Breast epithelium (tissue), 4 donors: Measurements from ENCODE around the gene TRMT2A. TPM values are rescaled to one million over a fixed set of nuclear protein-coding genes. Genes with fewer than 3 reads are reported as not detected.

Experiments used
- DNase-seq, 2 donors: peaks; one replicate each; pipeline ENCODE4 v3.0.0-alpha.2; 2019; ENCODE audit warnings: low spot score in 2 of 2
- H3K27ac ChIP-seq, 2 donors: fragments of 200-600 bp; sonication (generic) in 1 of 2; one replicate each; pipeline ENCODE4 v1.5.1; 2016 to 2019; ENCODE audit warnings: mild to moderate bottlenecking in 1 of 2
- H3K27me3 ChIP-seq, 2 donors: fragments of 200-600 bp; sonication (generic) in 1 of 2; one replicate each; pipeline versions ENCODE4 v1.5.1 to v1.6.0; 2017 to 2019; ENCODE audit warnings: control low read depth in 1 of 2, mild to moderate bottlenecking in 1 of 2
- H3K36me3 ChIP-seq: fragments of 200-600 bp; one replicate; pipeline ENCODE4 v1.5.1; 2019
- H3K4me1 ChIP-seq, 2 donors: fragments of 200-600 bp; sonication (generic); one replicate each; pipeline ENCODE4 v1.5.1; 2016 to 2019; ENCODE audit warnings: control low read depth in 1 of 2
- H3K4me3 ChIP-seq, 3 donors: fragments of 200-600 bp; sonication (generic); 1 replicate in 2 of 3; 2 replicates in 1 of 3; pipeline ENCODE4 v1.5.1; 2016 to 2019; ENCODE audit warnings: mild to moderate bottlenecking in 3 of 3, moderate library complexity in 2 of 3
- H3K9me3 ChIP-seq, 2 donors: fragments of 200-600 bp; sonication (generic) in 1 of 2; one replicate each; pipeline ENCODE4 v1.5.1; 2016 to 2019; ENCODE audit warnings: control low read depth in 1 of 2
- POLR2A ChIP-seq: fragments of 450-650 bp; IDR thresholded peaks from one replicate; pipeline ENCODE4 v1.6.1; 2016; ENCODE audit warnings: antibody characterized with exemption, mild to moderate bottlenecking, moderate library complexity
- POLR2AphosphoS5 ChIP-seq, 3 donors: sonication (generic); formaldehyde crosslinking; IDR thresholded peaks; one replicate each; pipeline ENCODE4 v1.6.1; 2017; ENCODE audit warnings: antibody characterized with exemption in 3 of 3
- intact Hi-C: fragments of 100-400 bp; cut with DNase I; formaldehyde crosslinking; loops from one replicate; pipeline ENCODE4 v1.15.1; 2023; ENCODE audit warnings: low total_unique reads
- total RNA-seq, 3 donors: library from RNA; depleted of rRNA; stranded (reverse); fragments of >200 nt; gene quantifications; one replicate each; pipeline ENCODE4 v1.1.0, GENCODE V29; 2016
- TF ChIP-seq, protein P1 (sequence below), 3 donors: fragments of 450-650 bp; IDR thresholded peaks; one replicate each; pipeline ENCODE4 v1.5.1; 2016 to 2017; ENCODE audit warnings: antibody characterized with exemption in 3 of 3, mild to moderate bottlenecking in 3 of 3, moderate library complexity in 3 of 3

TRMT2A gene
- total RNA-seq, 3 donors from 2014 or later: 49.8 to 72.4 (median 51.1) TPM

DNA sequence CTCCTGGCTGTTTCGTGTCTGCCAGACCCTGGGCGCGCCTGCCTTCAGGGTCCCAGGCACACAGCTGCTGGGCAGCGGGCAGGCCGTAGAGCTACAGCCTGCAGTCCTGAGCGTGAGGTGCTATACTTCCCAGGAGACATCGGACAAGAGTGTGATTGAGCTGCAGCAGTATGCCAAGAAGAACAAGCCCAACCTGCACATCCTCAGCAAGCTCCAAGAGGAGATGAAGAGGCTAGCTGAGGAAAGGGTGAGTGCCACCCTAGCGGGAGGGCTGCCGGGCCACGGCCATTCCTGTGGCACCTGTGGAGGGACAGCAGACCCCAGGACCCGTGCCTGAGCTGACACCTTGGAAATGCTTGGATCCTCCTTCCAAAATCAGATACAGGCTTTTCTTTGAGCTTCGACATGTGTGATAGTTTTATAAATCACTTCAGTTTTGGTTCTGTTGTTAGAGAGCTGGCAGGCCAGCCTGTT lies 8.2 kb downstream of the TRMT2A start:
- no peak overlapping the region for H3K4me3 ChIP-seq
- H3K27me3 ChIP-seq: no peaks in the 10 kb centered on the region
- no peaks in the 10 kb centered on the region for H3K4me1 ChIP-seq
- H3K27ac ChIP-seq: no peak overlapping the region
- TF ChIP-seq POLR2A (no peak), POLR2AphosphoS5 (IDR thresholded peaks at IDR 0.05) (no peak)
- TF ChIP-seq, protein P1, sequence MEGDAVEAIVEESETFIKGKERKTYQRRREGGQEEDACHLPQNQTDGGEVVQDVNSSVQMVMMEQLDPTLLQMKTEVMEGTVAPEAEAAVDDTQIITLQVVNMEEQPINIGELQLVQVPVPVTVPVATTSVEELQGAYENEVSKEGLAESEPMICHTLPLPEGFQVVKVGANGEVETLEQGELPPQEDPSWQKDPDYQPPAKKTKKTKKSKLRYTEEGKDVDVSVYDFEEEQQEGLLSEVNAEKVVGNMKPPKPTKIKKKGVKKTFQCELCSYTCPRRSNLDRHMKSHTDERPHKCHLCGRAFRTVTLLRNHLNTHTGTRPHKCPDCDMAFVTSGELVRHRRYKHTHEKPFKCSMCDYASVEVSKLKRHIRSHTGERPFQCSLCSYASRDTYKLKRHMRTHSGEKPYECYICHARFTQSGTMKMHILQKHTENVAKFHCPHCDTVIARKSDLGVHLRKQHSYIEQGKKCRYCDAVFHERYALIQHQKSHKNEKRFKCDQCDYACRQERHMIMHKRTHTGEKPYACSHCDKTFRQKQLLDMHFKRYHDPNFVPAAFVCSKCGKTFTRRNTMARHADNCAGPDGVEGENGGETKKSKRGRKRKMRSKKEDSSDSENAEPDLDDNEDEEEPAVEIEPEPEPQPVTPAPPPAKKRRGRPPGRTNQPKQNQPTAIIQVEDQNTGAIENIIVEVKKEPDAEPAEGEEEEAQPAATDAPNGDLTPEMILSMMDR (IDR thresholded peaks at IDR 0.05): no peak
- H3K9me3 ChIP-seq: no peaks in the 10 kb centered on the region
- H3K36me3 ChIP-seq: peaks cover 12% of the 10 kb centered on the region
- intact Hi-C loops: no loop called here
- no peak for DNase-seq

DNA sequence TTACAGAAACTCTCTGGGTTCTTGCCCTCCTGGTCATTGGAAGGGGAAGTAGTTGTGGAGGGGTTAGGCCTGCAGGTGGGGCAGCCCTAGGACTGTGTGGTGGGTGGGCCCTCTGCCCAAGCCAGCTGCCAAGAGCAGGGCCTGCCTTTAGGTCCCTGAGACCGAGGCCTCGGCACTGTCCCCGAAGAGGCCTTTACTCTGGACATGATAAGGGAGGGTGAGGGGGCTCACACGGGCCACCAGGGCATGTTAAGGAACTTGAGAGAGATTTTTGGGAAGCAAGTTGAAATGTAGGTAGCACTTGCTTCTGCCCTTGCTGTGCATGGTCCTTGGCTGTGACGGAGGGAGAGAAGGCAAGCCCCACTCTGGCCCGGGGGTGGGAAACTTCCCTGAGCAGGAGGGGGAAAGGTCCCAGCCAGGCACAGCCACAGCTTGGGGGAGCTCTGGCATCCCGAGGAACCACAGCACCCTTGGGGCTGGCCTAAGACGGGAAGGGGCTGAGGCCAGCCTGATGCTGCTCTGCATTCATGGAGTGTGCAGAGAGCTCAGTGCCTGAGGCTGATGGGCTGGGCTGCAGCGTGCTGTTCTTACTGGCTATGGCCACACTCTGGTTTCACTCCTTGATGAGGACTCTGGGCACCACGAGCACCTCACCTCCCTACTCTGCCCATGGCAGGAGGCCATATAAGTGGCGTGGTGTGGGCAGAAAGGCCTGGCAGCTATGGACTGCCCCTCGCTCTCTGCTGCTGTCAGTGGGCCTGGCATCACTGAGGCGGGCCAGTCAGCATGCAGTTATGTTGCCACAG lies 8.9 kb downstream of the TRMT2A start:
- DNase-seq: no peak
- Histone ChIP-seq H3K36me3 (peaks cover 12% of the 10 kb centered on the region), H3K4me3 (no peak overlapping the region), H3K27me3 (no peaks in the 10 kb centered on the region), H3K9me3 (no peaks in the 10 kb centered on the region), H3K27ac (no peak overlapping the region), H3K4me1 (no peaks in the 10 kb centered on the region)
- TF ChIP-seq POLR2A (no peak), POLR2AphosphoS5 (IDR thresholded peaks at IDR 0.05) (no peak)
- TF ChIP-seq, protein P1 (IDR thresholded peaks at IDR 0.05): no peak
- intact Hi-C loops: no loop called here

DNA sequence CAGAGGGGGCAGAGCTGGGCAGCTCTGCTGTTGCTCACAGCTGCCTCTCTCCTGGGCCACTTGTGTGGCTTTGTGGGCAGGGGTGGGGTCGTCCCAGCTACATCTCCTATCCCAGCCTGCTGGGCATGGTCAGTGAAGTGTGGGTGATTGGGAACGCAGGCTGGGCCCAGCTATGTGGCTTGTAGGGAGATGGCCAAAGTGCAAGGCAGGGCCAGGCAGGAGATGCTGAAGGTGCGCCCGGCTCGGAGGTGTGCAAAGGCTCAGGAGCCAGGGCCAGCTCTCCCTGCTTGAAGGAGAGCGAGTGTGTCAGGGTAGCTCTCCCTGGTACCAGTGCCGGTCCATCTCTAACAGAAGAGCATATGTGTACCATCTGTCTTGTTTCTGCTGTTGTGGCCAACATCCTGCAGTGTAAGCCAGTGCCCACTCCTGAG lies 9.5 kb downstream of the TRMT2A start:
- TF ChIP-seq POLR2A (no peak), POLR2AphosphoS5 (IDR thresholded peaks at IDR 0.05) (no peak)
- TF ChIP-seq, protein P1 (IDR thresholded peaks at IDR 0.05): no peak
- intact Hi-C loops: no loop called here
- no peak overlapping the region for H3K27ac ChIP-seq
- H3K36me3 ChIP-seq: peaks cover 12% of the 10 kb centered on the region
- no peak overlapping the region for H3K4me3 ChIP-seq
- H3K27me3 ChIP-seq: no peaks in the 10 kb centered on the region
- no peaks in the 10 kb centered on the region for H3K9me3 ChIP-seq
- no peak for DNase-seq
- H3K4me1 ChIP-seq: no peaks in the 10 kb centered on the region

DNA sequence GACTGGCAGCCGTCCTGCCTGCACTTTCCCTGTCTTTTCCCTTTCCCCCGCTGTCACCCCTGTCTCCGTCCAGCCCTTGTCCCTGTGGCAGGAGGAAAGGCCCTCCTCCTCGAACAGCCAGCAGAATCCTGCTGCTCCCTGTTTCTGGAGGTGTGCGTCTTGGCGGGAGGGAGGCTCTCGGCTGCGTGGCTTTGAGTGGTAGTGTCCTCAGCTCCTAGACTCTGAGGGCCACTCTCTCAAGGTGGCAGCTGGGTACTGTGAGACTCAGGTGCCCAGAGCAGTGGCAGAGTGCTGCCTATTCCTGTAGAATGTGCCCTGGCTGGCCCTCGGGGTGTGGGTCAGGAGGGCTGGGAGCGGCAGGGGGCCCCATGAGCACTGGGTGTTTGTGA lies 10.2 kb downstream of the TRMT2A start:
- TF ChIP-seq, protein P1 (IDR thresholded peaks at IDR 0.05): no peak
- no peak for TF ChIP-seq POLR2AphosphoS5 (IDR thresholded peaks at IDR 0.05)
- no peak for TF ChIP-seq POLR2A
- intact Hi-C loops: no loop called here
- Histone ChIP-seq H3K27me3 (no peaks in the 10 kb centered on the region), H3K4me3 (no peak overlapping the region), H3K9me3 (no peaks in the 10 kb centered on the region), H3K4me1 (no peaks in the 10 kb centered on the region), H3K27ac (no peak overlapping the region), H3K36me3 (peaks cover 12% of the 10 kb centered on the region)
- no peak for DNase-seq

DNA sequence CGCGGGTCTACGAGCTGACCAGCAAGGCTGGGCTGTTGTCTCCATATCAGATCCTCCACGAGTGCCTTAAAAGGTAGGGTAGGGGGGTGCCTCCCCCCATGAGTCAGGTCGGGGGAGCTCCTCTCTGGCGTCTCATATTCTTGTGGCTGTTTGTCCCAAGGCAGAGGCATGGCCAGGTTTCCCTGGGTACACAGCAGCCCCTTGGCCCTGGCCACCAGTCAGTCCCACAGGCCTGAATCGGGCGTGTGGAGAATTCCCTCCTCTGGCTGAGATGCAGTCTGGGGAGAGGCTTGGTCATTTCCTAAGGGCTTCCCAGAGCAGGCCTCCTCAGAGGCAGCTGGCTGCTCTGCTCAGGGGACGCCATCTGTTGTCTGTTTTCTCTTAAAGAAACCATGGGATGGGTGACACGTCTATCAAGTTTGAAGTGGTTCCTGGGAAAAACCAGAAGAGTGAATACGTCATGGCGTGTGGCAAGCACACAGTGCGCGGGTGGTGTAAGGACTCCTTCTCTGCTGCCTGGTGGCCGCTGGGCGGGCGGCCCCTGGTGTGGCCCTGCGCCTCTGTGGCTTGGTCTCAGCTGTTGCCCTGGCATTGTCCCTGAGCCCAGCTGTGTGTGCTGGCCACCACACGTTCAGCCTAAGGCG lies 10.7 kb downstream of the TRMT2A start:
- intact Hi-C loops: no loop called here
- TF ChIP-seq, protein P1 (IDR thresholded peaks at IDR 0.05): no peak
- TF ChIP-seq POLR2A (no peak), POLR2AphosphoS5 (IDR thresholded peaks at IDR 0.05) (no peak)
- no peaks in the 10 kb centered on the region for H3K27me3 ChIP-seq
- H3K4me3 ChIP-seq: no peak overlapping the region
- H3K4me1 ChIP-seq: no peaks in the 10 kb centered on the region
- H3K36me3 ChIP-seq: peaks cover 12% of the 10 kb centered on the region
- no peaks in the 10 kb centered on the region for H3K9me3 ChIP-seq
- DNase-seq: no peak
- H3K27ac ChIP-seq: no peak overlapping the region
